SK-N-SH (cell line): ENCODE data around the gene MXD3. TPM values are rescaled to one million over a fixed set of nuclear protein-coding genes. Genes with fewer than 3 reads are reported as not detected.

Experiments used
- CTCF ChIA-PET: fragments of 300-600, 350-600 bp; formaldehyde crosslinking; extraction: SDS; loops from one replicate; lab custom pipeline; 2021; lab: Yijun Ruan, JAX
- POLR2A ChIA-PET: fragments of 350-600 bp; sonication (Branson Sonifier 250); formaldehyde crosslinking; extraction: SDS; loops from one replicate; lab custom pipeline; 2020; ENCODE audit warnings: antibody characterized with exemption, inconsistent platforms; lab: Yijun Ruan, JAX
- DNase-seq: peaks from one replicate; pipeline ENCODE4 v3.0.0; 2012
- H2AFZ ChIP-seq: fragments of 200-600 bp; sonication (generic); 2 replicates; pipeline ENCODE4 v1.8.1; 2016; ENCODE audit warnings: antibody characterized with exemption, mild to moderate bottlenecking, low read depth
- H3F3A ChIP-seq: fragments of 200-600 bp; sonication (generic); replicated peaks from 2 replicates; pipeline ENCODE3; 2016; ENCODE audit warnings: antibody characterized with exemption, mild to moderate bottlenecking; ENCODE audit not compliant: insufficient read depth
- H3K27ac ChIP-seq, 2 experiments: fragments of 200-500 bp in 1 of 2; fragments of 200-600 bp in 1 of 2; sonication (Bioruptor generic) in 1 of 2; sonication (generic), shearing (Covaris generic) in 1 of 2; 2 replicates each; pipeline versions ENCODE4 v1.5.1 to v1.6.1; 2014 to 2016; ENCODE audit warnings: low read depth in 2 of 2, inconsistent platforms in 1 of 2, low read length in 1 of 2, mild to moderate bottlenecking in 1 of 2, mixed read lengths in 1 of 2
- H3K27me3 ChIP-seq: fragments of 200-600 bp; sonication (generic), shearing (Covaris generic); 2 replicates; pipeline ENCODE4 v1.6.1; 2016; ENCODE audit warnings: mixed run types; ENCODE audit not compliant: insufficient read depth
- H3K36me3 ChIP-seq, 2 experiments: fragments of 200-500 bp in 1 of 2; fragments of 200-600 bp in 1 of 2; sonication (Bioruptor generic) in 1 of 2; sonication (generic) in 1 of 2; replicated peaks in 1 of 2; 2 replicates each; pipeline versions ENCODE3 to v1.5.1; 2014 to 2016; ENCODE audit warnings: low read length in 1 of 2, mild to moderate bottlenecking in 1 of 2; ENCODE audit not compliant: insufficient read depth in 2 of 2, control insufficient read depth in 1 of 2
- H3K4me1 ChIP-seq, 2 experiments: fragments of 200-500 bp in 1 of 2; fragments of 200-600 bp in 1 of 2; sonication (Bioruptor generic) in 1 of 2; sonication (generic), shearing (Covaris generic) in 1 of 2; 2 replicates each; pipeline versions ENCODE4 v1.5.1 to v1.6.1; 2014 to 2016; ENCODE audit warnings: low read depth in 1 of 2, low read length in 1 of 2, mixed run types in 1 of 2; ENCODE audit not compliant: insufficient read depth in 2 of 2, control insufficient read depth in 1 of 2
- H3K4me2 ChIP-seq: fragments of 200-600 bp; sonication (generic), shearing (Covaris generic); 2 replicates; pipeline ENCODE4 v1.6.1; 2017; ENCODE audit warnings: mixed run types
- H3K4me3 ChIP-seq, 2 experiments: fragments of 200-500 bp in 1 of 2; fragments of 200-600 bp in 1 of 2; sonication (Bioruptor generic) in 1 of 2; sonication (generic), shearing (Covaris generic) in 1 of 2; 2 replicates each; pipeline versions ENCODE4 v1.5.1 to v1.8.1; 2014 to 2016; ENCODE audit warnings: low read depth in 2 of 2, inconsistent platforms in 1 of 2, low read length in 1 of 2, mild to moderate bottlenecking in 1 of 2, mixed read lengths in 1 of 2, moderate library complexity in 1 of 2
- H3K79me2 ChIP-seq: fragments of 200-600 bp; sonication (generic); 2 replicates; pipeline ENCODE4 v1.8.1; 2017; ENCODE audit warnings: mild to moderate bottlenecking; ENCODE audit not compliant: insufficient read depth
- H3K9ac ChIP-seq: fragments of 200-600 bp; sonication (generic); 2 replicates; pipeline ENCODE4 v1.6.1; 2017; ENCODE audit warnings: mixed run types
- H3K9me2 ChIP-seq: fragments of 200-600 bp; sonication (generic); 2 replicates; pipeline ENCODE4 v1.6.1; 2017; ENCODE audit warnings: mixed run types
- H3K9me3 ChIP-seq: fragments of 200-600 bp; sonication (generic); 2 replicates; pipeline ENCODE4 v1.6.1; 2017; ENCODE audit warnings: mixed run types, mild to moderate bottlenecking, moderate library complexity
- H4K20me1 ChIP-seq: fragments of 200-600 bp; sonication (generic); 2 replicates; pipeline ENCODE4 v1.6.1; 2017; ENCODE audit warnings: mild to moderate bottlenecking, mixed run types; ENCODE audit not compliant: insufficient read depth
- ELF1 ChIP-seq: IDR thresholded peaks from 2 replicates; pipeline ENCODE4 v1.4.0; 2012
- EP300 ChIP-seq, 2 experiments: IDR thresholded peaks; 2 replicates each; pipeline versions ENCODE4 v1.4.0 to v1.6.1; 2012; ENCODE audit warnings: borderline replicate concordance in 1 of 2, low read depth in 1 of 2, low read length in 1 of 2
- FOXM1 ChIP-seq: IDR thresholded peaks from 2 replicates; pipeline ENCODE4 v1.4.0; 2012; ENCODE audit warnings: low read depth, mild to moderate bottlenecking
- GATA2 ChIP-seq: sonication (generic); formaldehyde crosslinking; IDR thresholded peaks from 2 replicates; pipeline ENCODE4 v1.5.0; 2020; ENCODE audit warnings: mild to moderate bottlenecking, missing genetic modification reagents
- MXI1 ChIP-seq: IDR thresholded peaks from 2 replicates; pipeline ENCODE4 v1.6.1; 2012; ENCODE audit warnings: mild to moderate bottlenecking, low read depth, low read length, improper control_type of control experiment
- NRF1 ChIP-seq: IDR thresholded peaks from 2 replicates; pipeline ENCODE4 v1.6.1; 2012; ENCODE audit warnings: low read depth, mild to moderate bottlenecking, low read length
- PBX3 ChIP-seq: IDR thresholded peaks from 2 replicates; pipeline ENCODE4; 2012
- RAD21 ChIP-seq: IDR thresholded peaks from 2 replicates; pipeline ENCODE4 v1.6.1; 2012; ENCODE audit warnings: mild to moderate bottlenecking, low read length
- RCOR1 ChIP-seq: fragments of 150-350 bp; IDR thresholded peaks from 2 replicates; pipeline ENCODE4 v1.6.1; 2017; ENCODE audit warnings: antibody characterized with exemption, low read length
- RFX5 ChIP-seq: IDR thresholded peaks from 2 replicates; pipeline ENCODE4 v1.6.1; 2012; ENCODE audit warnings: mild to moderate bottlenecking, improper control_type of control experiment, low read length
- RXRA ChIP-seq: IDR thresholded peaks from 2 replicates; pipeline ENCODE4 v1.4.0; 2012; ENCODE audit warnings: low read depth, mild to moderate bottlenecking, borderline replicate concordance
- SIN3A ChIP-seq: IDR thresholded peaks from 2 replicates; pipeline ENCODE4 v1.6.1; 2012; ENCODE audit warnings: low read depth, mild to moderate bottlenecking, low read length, moderate library complexity, borderline replicate concordance
- TCF12 ChIP-seq: IDR thresholded peaks from 2 replicates; pipeline ENCODE4 v1.4.0; 2012
- TEAD4 ChIP-seq: IDR thresholded peaks from 2 replicates; pipeline ENCODE4 v1.4.0; 2012; ENCODE audit warnings: mild to moderate bottlenecking, borderline replicate concordance; ENCODE audit not compliant: insufficient read depth
- WGBS: methylation state at CpG from one replicate; pipeline ENCODE4 v1.1.6; 2017; ENCODE audit warnings: low lambda C conversion rate; 5-methylcytosine and 5-hydroxymethylcytosine counted together
- polyA plus RNA-seq, 3 experiments: library from polyadenylated mRNA; depleted of rRNA; stranded (reverse); fragments of >200 nt; gene quantifications; 2 replicates each; pipeline ENCODE4 v1.2.3, GENCODE V29; 2012
- TF ChIP-seq, protein P1 (sequence below): IDR thresholded peaks from 2 replicates; pipeline ENCODE4 v1.4.0; 2012; ENCODE audit warnings: low read depth
- TF ChIP-seq, protein P2 (sequence below): IDR thresholded peaks from 2 replicates; pipeline ENCODE4 v1.4.0; 2012; ENCODE audit warnings: low read depth, borderline replicate concordance
- TF ChIP-seq, protein P3 (sequence below): IDR thresholded peaks from 2 replicates; pipeline ENCODE4 v1.4.0; 2012; ENCODE audit warnings: low read depth, borderline replicate concordance

Gene MXD3
- polyA plus RNA-seq, 1 of the 3 experiments (the other 2 are of a cell fraction) = 22.6 TPM

GRCh38 chr5:177332896-177333260 lies 21.2 kb upstream of the MXD3 start:
- H3K27me3 ChIP-seq = no peaks in the 10 kb centered on the region
- H2AFZ ChIP-seq = no peak overlapping the region
- H3K4me3 ChIP-seq = no peak overlapping the region
- no peak overlapping the region for H3K4me2 ChIP-seq
- H3K9ac ChIP-seq = no peak overlapping the region
- no peak for DNase-seq
- no peaks in the 10 kb centered on the region for H3K9me2 ChIP-seq
- no peaks in the 10 kb centered on the region for H3K4me1 ChIP-seq
- no peaks in the 10 kb centered on the region for H3K9me3 ChIP-seq
- CTCF ChIA-PET = interaction anchor here (1.0 to 4.4 kb wide), 3 partner anchors 12 to 23 kb away, joined by 4 to 23 read pairs (median 5); no protein-coding TSS in a partner anchor
- no peak overlapping the region for H3K27ac ChIP-seq
- peaks cover 3 to 82% of the 10 kb centered on the region in 2 experiments for H3K36me3 ChIP-seq
- no peaks in the 10 kb centered on the region for H3F3A ChIP-seq
- TF ChIP-seq FOXM1 (no peak), TCF12 (no peak), RAD21 (no peak), MXI1 (no peak), RXRA (no peak), NRF1 (no peak), RCOR1 (no peak), RFX5 (no peak), PBX3 (no peak), GATA2 (CRISPR knock-in tag) (no peak), ELF1 (no peak), TEAD4 (no peak), EP300 (IDR thresholded peaks at IDR 0.05; ENCODE audit: borderline replicate concordance in 1 of 2, low read depth in 1 of 2, low read length in 1 of 2) (no peak), SIN3A (no peak)
- TF ChIP-seq, protein P1, sequence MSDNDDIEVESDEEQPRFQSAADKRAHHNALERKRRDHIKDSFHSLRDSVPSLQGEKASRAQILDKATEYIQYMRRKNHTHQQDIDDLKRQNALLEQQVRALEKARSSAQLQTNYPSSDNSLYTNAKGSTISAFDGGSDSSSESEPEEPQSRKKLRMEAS = no peak
- TF ChIP-seq, protein P2, sequence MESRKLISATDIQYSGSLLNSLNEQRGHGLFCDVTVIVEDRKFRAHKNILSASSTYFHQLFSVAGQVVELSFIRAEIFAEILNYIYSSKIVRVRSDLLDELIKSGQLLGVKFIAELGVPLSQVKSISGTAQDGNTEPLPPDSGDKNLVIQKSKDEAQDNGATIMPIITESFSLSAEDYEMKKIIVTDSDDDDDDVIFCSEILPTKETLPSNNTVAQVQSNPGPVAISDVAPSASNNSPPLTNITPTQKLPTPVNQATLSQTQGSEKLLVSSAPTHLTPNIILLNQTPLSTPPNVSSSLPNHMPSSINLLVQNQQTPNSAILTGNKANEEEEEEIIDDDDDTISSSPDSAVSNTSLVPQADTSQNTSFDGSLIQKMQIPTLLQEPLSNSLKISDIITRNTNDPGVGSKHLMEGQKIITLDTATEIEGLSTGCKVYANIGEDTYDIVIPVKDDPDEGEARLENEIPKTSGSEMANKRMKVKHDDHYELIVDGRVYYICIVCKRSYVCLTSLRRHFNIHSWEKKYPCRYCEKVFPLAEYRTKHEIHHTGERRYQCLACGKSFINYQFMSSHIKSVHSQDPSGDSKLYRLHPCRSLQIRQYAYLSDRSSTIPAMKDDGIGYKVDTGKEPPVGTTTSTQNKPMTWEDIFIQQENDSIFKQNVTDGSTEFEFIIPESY = no peak
- TF ChIP-seq, protein P3, sequence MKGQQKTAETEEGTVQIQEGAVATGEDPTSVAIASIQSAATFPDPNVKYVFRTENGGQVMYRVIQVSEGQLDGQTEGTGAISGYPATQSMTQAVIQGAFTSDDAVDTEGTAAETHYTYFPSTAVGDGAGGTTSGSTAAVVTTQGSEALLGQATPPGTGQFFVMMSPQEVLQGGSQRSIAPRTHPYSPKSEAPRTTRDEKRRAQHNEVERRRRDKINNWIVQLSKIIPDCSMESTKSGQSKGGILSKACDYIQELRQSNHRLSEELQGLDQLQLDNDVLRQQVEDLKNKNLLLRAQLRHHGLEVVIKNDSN = no peak
- no peaks in the 10 kb centered on the region for H4K20me1 ChIP-seq
- WGBS = 94% methylated on average over 12 of the region's 13 CpGs
- POLR2A ChIA-PET = no interaction called here
- H3K79me2 ChIP-seq = no peaks in the 10 kb centered on the region; the same call in none of the 2 replicates
